IMR-90 (cell line): Measurements from ENCODE around the gene KRT86. TPM values are rescaled to one million over a fixed set of nuclear protein-coding genes. Genes with fewer than 3 reads are reported as not detected.

ENCODE experiments used
- ATAC-seq: fragments of 200-7000 bp; cut with Tn5 transposase; 2 replicates; pipeline ENCODE4 v1.9.1; 2020; ENCODE audit warnings: low read depth, mild to moderate bottlenecking, moderate library complexity
- BruUV-seq: library from RNA; stranded (reverse); fragments of 400-500 nt; replicated peaks from 2 replicates; lab custom pipeline; 2021; lab: Mats Ljungman, UMichigan
- CTCF ChIA-PET: fragments of 300-600 bp; formaldehyde crosslinking; extraction: SDS; loops from one replicate; lab custom pipeline; 2021; ENCODE audit warnings: antibody characterized with exemption; lab: Yijun Ruan, JAX
- POLR2A ChIA-PET: fragments of 300-600 bp; sonication (Branson Sonifier 250); formaldehyde crosslinking; loops from one replicate; lab custom pipeline; 2022; ENCODE audit warnings: antibody characterized with exemption; ENCODE audit not compliant: unreplicated experiment; lab: Charles Lee
- DNase-seq: peaks from one replicate; pipeline ENCODE4 v3.0.0; 2013
- H2AFZ ChIP-seq: replicated peaks from 2 replicates; pipeline ENCODE3; 2013; ENCODE audit warnings: low read length, mild to moderate bottlenecking; ENCODE audit not compliant: poor library complexity
- H2AK5ac ChIP-seq: 2 replicates; pipeline ENCODE4 v1.6.1; 2013; ENCODE audit warnings: low read depth, low read length, inconsistent platforms
- H2AK9ac ChIP-seq: replicated peaks from 2 replicates; pipeline ENCODE3; 2013; ENCODE audit warnings: mild to moderate bottlenecking, low read depth, low read length, moderate library complexity; ENCODE audit not compliant: poor library complexity
- H2BK120ac ChIP-seq: 2 replicates; pipeline ENCODE4 v1.6.1; 2013; ENCODE audit warnings: low read depth, low read length, inconsistent platforms
- H2BK15ac ChIP-seq: 3 replicates; pipeline ENCODE4 v1.6.1; 2013; ENCODE audit warnings: low read depth, low read length, inconsistent platforms
- H2BK20ac ChIP-seq: 2 replicates; pipeline ENCODE4 v1.6.1; 2013; ENCODE audit warnings: low read depth, mild to moderate bottlenecking, inconsistent platforms, low read length, moderate library complexity
- H2BK5ac ChIP-seq: 2 replicates; pipeline ENCODE4 v1.6.1; 2013; ENCODE audit warnings: mild to moderate bottlenecking, low read depth, low read length, inconsistent platforms; ENCODE audit not compliant: poor library complexity, severe bottlenecking
- H3K14ac ChIP-seq: replicated peaks from 2 replicates; pipeline ENCODE4 v1.6.1; 2013; ENCODE audit warnings: low read depth, low read length, inconsistent platforms
- H3K18ac ChIP-seq: 2 replicates; pipeline ENCODE4 v1.6.1; 2013; ENCODE audit warnings: low read depth, low read length, control low read depth
- H3K23ac ChIP-seq: 2 replicates; pipeline ENCODE4 v1.6.1; 2013; ENCODE audit warnings: low read depth, low read length, inconsistent platforms
- H3K27ac ChIP-seq: 2 replicates; pipeline ENCODE4 v1.5.1; 2013; ENCODE audit warnings: mild to moderate bottlenecking, control low read depth, low read length; ENCODE audit not compliant: insufficient read depth
- H3K27me3 ChIP-seq: 2 replicates; pipeline ENCODE4 v1.6.1; 2013; ENCODE audit warnings: low read length; ENCODE audit not compliant: control insufficient read depth, insufficient read depth
- H3K36me3 ChIP-seq: 2 replicates; pipeline ENCODE4 v1.6.1; 2013; ENCODE audit warnings: low read length, mixed read lengths; ENCODE audit not compliant: control insufficient read depth, insufficient read depth
- H3K4ac ChIP-seq: 2 replicates; pipeline ENCODE4 v1.6.1; 2013; ENCODE audit warnings: low read depth, low read length, inconsistent platforms
- H3K4me1 ChIP-seq: 2 replicates; pipeline ENCODE4 v1.6.1; 2013; ENCODE audit warnings: low read length, mixed read lengths; ENCODE audit not compliant: control insufficient read depth, insufficient read depth
- H3K4me2 ChIP-seq: 2 replicates; pipeline ENCODE4 v1.6.1; 2013; ENCODE audit warnings: low read depth, mild to moderate bottlenecking, control low read depth, low read length, moderate library complexity
- H3K4me3 ChIP-seq: 2 replicates; pipeline ENCODE4 v1.5.1; 2013; ENCODE audit warnings: low read depth, mild to moderate bottlenecking, control low read depth, low read length, moderate library complexity; ENCODE audit not compliant: insufficient read depth
- H3K56ac ChIP-seq: 2 replicates; pipeline ENCODE4 v1.6.1; 2013; ENCODE audit warnings: low read length, inconsistent platforms; ENCODE audit not compliant: insufficient read depth; ENCODE audit errors: extremely low read depth
- H3K79me1 ChIP-seq, 2 experiments: 2 replicates each; pipeline ENCODE4 v1.6.1; 2013; ENCODE audit warnings: low read length in 2 of 2, inconsistent platforms in 1 of 2, low read depth in 1 of 2
- H3K9ac ChIP-seq: 2 replicates; pipeline ENCODE4 v1.6.1; 2013; ENCODE audit warnings: low read depth, low read length, control low read depth
- H3K9me1 ChIP-seq: 2 replicates; pipeline ENCODE4 v1.6.1; 2013; ENCODE audit warnings: low read length, inconsistent platforms; ENCODE audit not compliant: insufficient read depth
- H3K9me3 ChIP-seq: 2 replicates; pipeline ENCODE4 v1.6.1; 2013; ENCODE audit warnings: low read length; ENCODE audit not compliant: control insufficient read depth, insufficient read depth
- H4K20me1 ChIP-seq: 2 replicates; pipeline ENCODE4 v1.6.1; 2013; ENCODE audit warnings: low read length, inconsistent platforms; ENCODE audit not compliant: insufficient read depth
- H4K5ac ChIP-seq: 2 replicates; pipeline ENCODE4 v1.6.1; 2013; ENCODE audit warnings: mild to moderate bottlenecking, low read depth, low read length, control low read depth
- H4K8ac ChIP-seq, 2 experiments: 2 replicates each; pipeline ENCODE4 v1.6.1; 2013; ENCODE audit warnings: low read depth in 2 of 2, low read length in 2 of 2, control low read depth in 1 of 2, inconsistent platforms in 1 of 2
- H4K91ac ChIP-seq: 2 replicates; pipeline ENCODE4 v1.6.1; 2013; ENCODE audit warnings: low read depth, low read length, inconsistent platforms; ENCODE audit not compliant: insufficient read depth
- BHLHE40 ChIP-seq: fragments of 150-350 bp; IDR thresholded peaks from 2 replicates; pipeline ENCODE4 v1.6.1; 2016; ENCODE audit warnings: mild to moderate bottlenecking, low read depth, low read length
- CEBPB ChIP-seq: IDR thresholded peaks from 2 replicates; pipeline ENCODE4 v1.6.1; 2012; ENCODE audit warnings: low read depth, low read length, improper control_type of control experiment
- CHD1 ChIP-seq: IDR thresholded peaks from 2 replicates; pipeline ENCODE4 v1.6.1; 2012; ENCODE audit warnings: low read depth, low read length, improper control_type of control experiment
- FOS ChIP-seq: fragments of 150-350 bp; IDR thresholded peaks from 2 replicates; pipeline ENCODE4 v1.6.1; 2016; ENCODE audit warnings: low read depth, low read length
- MAFK ChIP-seq: IDR thresholded peaks from 2 replicates; pipeline ENCODE4 v1.6.1; 2012; ENCODE audit warnings: low read depth, low read length, improper control_type of control experiment
- MAZ ChIP-seq: IDR thresholded peaks from 2 replicates; pipeline ENCODE4 v1.6.1; 2012; ENCODE audit warnings: low read depth, mild to moderate bottlenecking, low read length, improper control_type of control experiment, moderate library complexity, borderline replicate concordance
- MXI1 ChIP-seq: IDR thresholded peaks from 2 replicates; pipeline ENCODE4 v1.6.1; 2012; ENCODE audit warnings: low read depth, mild to moderate bottlenecking, low read length, moderate library complexity, borderline replicate concordance
- NFE2L2 ChIP-seq: fragments of 150-350 bp; IDR thresholded peaks from 2 replicates; pipeline ENCODE4 v1.6.1; 2016; ENCODE audit warnings: low read depth, mild to moderate bottlenecking, low read length
- POLR2A ChIP-seq: IDR thresholded peaks from 2 replicates; pipeline ENCODE4 v1.6.1; 2012; ENCODE audit warnings: mild to moderate bottlenecking, low read depth, low read length
- RAD21 ChIP-seq: IDR thresholded peaks from 2 replicates; pipeline ENCODE4 v1.6.1; 2012; ENCODE audit warnings: low read length, improper control_type of control experiment
- RCOR1 ChIP-seq: IDR thresholded peaks from 2 replicates; pipeline ENCODE4 v1.6.1; 2012; ENCODE audit warnings: mild to moderate bottlenecking, low read length, improper control_type of control experiment; ENCODE audit not compliant: insufficient replicate concordance
- RFX5 ChIP-seq: IDR thresholded peaks from 2 replicates; pipeline ENCODE4 v1.8.0; 2012; ENCODE audit warnings: low read depth, mild to moderate bottlenecking, low read length, moderate library complexity
- SMC3 ChIP-seq: fragments of 150-350 bp; IDR thresholded peaks from 2 replicates; pipeline ENCODE4 v1.6.1; 2016; ENCODE audit warnings: low read depth, mild to moderate bottlenecking, antibody characterized with exemption, low read length, moderate library complexity
- WGBS, 2 experiments: methylation state at CpG; one replicate each; pipeline versions ENCODE4 v1.1.5 to v1.1.7; 2013; ENCODE audit warnings: missing lambda C conversion rate in 2 of 2; ENCODE audit not compliant: insufficient read length in 1 of 2; ENCODE audit errors: extremely low coverage in 2 of 2; 5-methylcytosine and 5-hydroxymethylcytosine counted together
- dilution Hi-C: fragments of 300-500 bp; cut with HindIII; formaldehyde crosslinking; loops from one replicate; pipeline ENCODE4 v1.14.3; 2018; ENCODE audit warnings: low sequenced_read_pairs; ENCODE audit not compliant: unreplicated experiment
- in situ Hi-C: fragments of 300-500 bp; cut with MboI; formaldehyde crosslinking; loops from 3 replicates; pipeline ENCODE4 v1.14.3; 2019; ENCODE audit warnings: low sequenced_read_pairs, inconsistent platforms, mixed read lengths
- intact Hi-C: fragments of 100-400 bp; cut with micrococcal nuclease; formaldehyde crosslinking; loops from 2 replicates; pipeline ENCODE4 v1.10.0; 2022
- polyA plus RNA-seq, 3 experiments: library from polyadenylated mRNA; depleted of rRNA; stranded (reverse); fragments of >200 nt; gene quantifications; 2 replicates each; pipeline ENCODE4 v1.2.3, GENCODE V29; 2012; ENCODE audit warnings: low replicate concordance in 1 of 3
- total RNA-seq: library from RNA; depleted of rRNA; stranded (reverse); fragments of >200 nt; gene quantifications from 2 replicates; pipeline ENCODE4 v1.2.3, GENCODE V29; 2012
- TF ChIP-seq, protein P1 (sequence below): fragments of 150-350 bp; IDR thresholded peaks from 2 replicates; pipeline ENCODE4 v1.6.1; 2016; ENCODE audit warnings: low read depth, mild to moderate bottlenecking, low read length, moderate library complexity, borderline replicate concordance
- TF ChIP-seq, protein P2 (sequence below): conservative IDR thresholded peaks from 2 replicates; pipeline ENCODE4 v1.5.1; 2012; ENCODE audit warnings: mild to moderate bottlenecking, low read depth, low read length, improper control_type of control experiment
- TF ChIP-seq, protein P3 (sequence below): fragments of 150-350 bp; IDR thresholded peaks from 2 replicates; pipeline ENCODE4 v1.6.1; 2017; ENCODE audit warnings: mild to moderate bottlenecking, antibody characterized with exemption, low read length, low read depth

KRT86 gene
- total and polyA plus RNA-seq, 2 of the 4 experiments (the other 2 are of a cell fraction): not detected

DNA sequence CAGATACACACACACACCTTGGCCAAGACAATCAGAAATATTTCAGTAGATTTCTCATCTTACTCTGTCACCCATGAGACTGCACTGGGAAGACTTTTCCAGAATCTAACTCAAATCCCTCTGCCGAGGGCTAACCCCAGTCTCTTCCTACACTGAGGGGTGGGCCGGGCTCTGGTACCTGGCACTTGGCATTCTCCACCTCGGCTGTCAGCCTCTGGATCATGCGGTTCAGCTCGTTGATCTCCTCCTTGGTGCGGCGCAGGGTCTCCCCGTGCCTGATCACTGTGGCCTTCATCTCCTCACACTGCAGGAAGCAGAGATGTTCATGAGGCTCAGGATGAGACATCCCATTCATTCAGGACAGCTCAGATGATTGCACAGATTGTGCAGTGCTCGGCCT lies 41.8 kb downstream of the KRT86 start:
- Histone ChIP-seq H4K8ac (no peak overlapping the region), H3K36me3 (no peaks in the 10 kb centered on the region), H3K79me1 (no peaks in the 10 kb centered on the region), H3K9me1 (no peaks in the 10 kb centered on the region; the same call in 1 of the 2 replicates), H3K56ac (no peak overlapping the region), H4K91ac (no peak overlapping the region), H2AK9ac (no peak overlapping the region), H3K4me3 (no peak overlapping the region), H4K20me1 (no peaks in the 10 kb centered on the region), H4K5ac (no peak overlapping the region), H2BK20ac (no peak overlapping the region), H2BK120ac (no peak overlapping the region), H3K18ac (no peak overlapping the region), H2AK5ac (no peak overlapping the region), H3K4me2 (no peak overlapping the region), H3K9ac (no peak overlapping the region), H3K23ac (no peak overlapping the region), H2AFZ (no peak overlapping the region), H3K9me3 (no peaks in the 10 kb centered on the region), H2BK5ac (no peak overlapping the region), H3K27ac (no peak overlapping the region), H2BK15ac (no peak overlapping the region), H3K4ac (no peak overlapping the region), H3K27me3 (peaks cover 75% of the 10 kb centered on the region), H3K14ac (no peak overlapping the region), H3K4me1 (no peaks in the 10 kb centered on the region)
- TF ChIP-seq FOS: no peak
- TF ChIP-seq RAD21: no peak
- TF ChIP-seq MAZ: no peak
- TF ChIP-seq, protein P1, sequence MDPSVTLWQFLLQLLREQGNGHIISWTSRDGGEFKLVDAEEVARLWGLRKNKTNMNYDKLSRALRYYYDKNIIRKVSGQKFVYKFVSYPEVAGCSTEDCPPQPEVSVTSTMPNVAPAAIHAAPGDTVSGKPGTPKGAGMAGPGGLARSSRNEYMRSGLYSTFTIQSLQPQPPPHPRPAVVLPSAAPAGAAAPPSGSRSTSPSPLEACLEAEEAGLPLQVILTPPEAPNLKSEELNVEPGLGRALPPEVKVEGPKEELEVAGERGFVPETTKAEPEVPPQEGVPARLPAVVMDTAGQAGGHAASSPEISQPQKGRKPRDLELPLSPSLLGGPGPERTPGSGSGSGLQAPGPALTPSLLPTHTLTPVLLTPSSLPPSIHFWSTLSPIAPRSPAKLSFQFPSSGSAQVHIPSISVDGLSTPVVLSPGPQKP: no peak
- TF ChIP-seq MAFK: no peak
- no peak for TF ChIP-seq SMC3
- no peak for TF ChIP-seq MXI1
- TF ChIP-seq, protein P2, sequence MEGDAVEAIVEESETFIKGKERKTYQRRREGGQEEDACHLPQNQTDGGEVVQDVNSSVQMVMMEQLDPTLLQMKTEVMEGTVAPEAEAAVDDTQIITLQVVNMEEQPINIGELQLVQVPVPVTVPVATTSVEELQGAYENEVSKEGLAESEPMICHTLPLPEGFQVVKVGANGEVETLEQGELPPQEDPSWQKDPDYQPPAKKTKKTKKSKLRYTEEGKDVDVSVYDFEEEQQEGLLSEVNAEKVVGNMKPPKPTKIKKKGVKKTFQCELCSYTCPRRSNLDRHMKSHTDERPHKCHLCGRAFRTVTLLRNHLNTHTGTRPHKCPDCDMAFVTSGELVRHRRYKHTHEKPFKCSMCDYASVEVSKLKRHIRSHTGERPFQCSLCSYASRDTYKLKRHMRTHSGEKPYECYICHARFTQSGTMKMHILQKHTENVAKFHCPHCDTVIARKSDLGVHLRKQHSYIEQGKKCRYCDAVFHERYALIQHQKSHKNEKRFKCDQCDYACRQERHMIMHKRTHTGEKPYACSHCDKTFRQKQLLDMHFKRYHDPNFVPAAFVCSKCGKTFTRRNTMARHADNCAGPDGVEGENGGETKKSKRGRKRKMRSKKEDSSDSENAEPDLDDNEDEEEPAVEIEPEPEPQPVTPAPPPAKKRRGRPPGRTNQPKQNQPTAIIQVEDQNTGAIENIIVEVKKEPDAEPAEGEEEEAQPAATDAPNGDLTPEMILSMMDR: no peak
- no peak for TF ChIP-seq BHLHE40
- TF ChIP-seq, protein P3, sequence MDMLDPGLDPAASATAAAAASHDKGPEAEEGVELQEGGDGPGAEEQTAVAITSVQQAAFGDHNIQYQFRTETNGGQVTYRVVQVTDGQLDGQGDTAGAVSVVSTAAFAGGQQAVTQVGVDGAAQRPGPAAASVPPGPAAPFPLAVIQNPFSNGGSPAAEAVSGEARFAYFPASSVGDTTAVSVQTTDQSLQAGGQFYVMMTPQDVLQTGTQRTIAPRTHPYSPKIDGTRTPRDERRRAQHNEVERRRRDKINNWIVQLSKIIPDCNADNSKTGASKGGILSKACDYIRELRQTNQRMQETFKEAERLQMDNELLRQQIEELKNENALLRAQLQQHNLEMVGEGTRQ: no peak
- TF ChIP-seq RFX5: no peak
- TF ChIP-seq CHD1: no peak
- TF ChIP-seq CEBPB: no peak
- no peak for TF ChIP-seq NFE2L2
- TF ChIP-seq RCOR1: no peak
- TF ChIP-seq POLR2A: no peak
- dilution Hi-C loops (no loop called here), intact Hi-C loops (no loop called here), in situ Hi-C loops (no loop called here)
- no TSS peak for BruUV-seq
- 90% methylated on average over 2 of the region's 9 CpGs; no CpG with 5 or more reads in 1 of the 2 experiments for WGBS, 2 experiments
- ChIA-PET CTCF (interaction anchor here (0.7 to 1.3 kb wide), 2 partner anchors 9 to 11 kb away, joined by 4 to 9 read pairs; no protein-coding TSS in a partner anchor), POLR2A (no interaction called here)
- ATAC-seq: no peak
- DNase-seq: no peak
